GM13977 (cell line): ENCODE results near the gene MTCP1.

Experiments used
- DNase-seq: peaks from one replicate; pipeline ENCODE4 v3.0.0; 2012; ENCODE audit warnings: low spot score
- in situ Hi-C: fragments of 300-500 bp; cut with MboI; formaldehyde crosslinking; loops from one replicate; pipeline ENCODE4 v1.12.0; 2022; ENCODE audit warnings: low sequenced_read_pairs, low pct_unique_long_range_greater_than_20kb, mixed read lengths, inconsistent platforms; ENCODE audit not compliant: unreplicated experiment
- TF ChIP-seq, protein P1 (sequence below): IDR thresholded peaks from 2 replicates; pipeline ENCODE4 v1.5.1; 2012; ENCODE audit warnings: mild to moderate bottlenecking, control low read depth; ENCODE audit not compliant: insufficient read depth; ENCODE audit errors: extremely low read depth, missing control alignments

The MTCP1 gene

GRCh38 chrX:155055494-155055893, 15.4 kb downstream of the MTCP1 start:
- TF ChIP-seq, protein P1, sequence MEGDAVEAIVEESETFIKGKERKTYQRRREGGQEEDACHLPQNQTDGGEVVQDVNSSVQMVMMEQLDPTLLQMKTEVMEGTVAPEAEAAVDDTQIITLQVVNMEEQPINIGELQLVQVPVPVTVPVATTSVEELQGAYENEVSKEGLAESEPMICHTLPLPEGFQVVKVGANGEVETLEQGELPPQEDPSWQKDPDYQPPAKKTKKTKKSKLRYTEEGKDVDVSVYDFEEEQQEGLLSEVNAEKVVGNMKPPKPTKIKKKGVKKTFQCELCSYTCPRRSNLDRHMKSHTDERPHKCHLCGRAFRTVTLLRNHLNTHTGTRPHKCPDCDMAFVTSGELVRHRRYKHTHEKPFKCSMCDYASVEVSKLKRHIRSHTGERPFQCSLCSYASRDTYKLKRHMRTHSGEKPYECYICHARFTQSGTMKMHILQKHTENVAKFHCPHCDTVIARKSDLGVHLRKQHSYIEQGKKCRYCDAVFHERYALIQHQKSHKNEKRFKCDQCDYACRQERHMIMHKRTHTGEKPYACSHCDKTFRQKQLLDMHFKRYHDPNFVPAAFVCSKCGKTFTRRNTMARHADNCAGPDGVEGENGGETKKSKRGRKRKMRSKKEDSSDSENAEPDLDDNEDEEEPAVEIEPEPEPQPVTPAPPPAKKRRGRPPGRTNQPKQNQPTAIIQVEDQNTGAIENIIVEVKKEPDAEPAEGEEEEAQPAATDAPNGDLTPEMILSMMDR: no peak
- in situ Hi-C loops: no loop called here
- no peak for DNase-seq

GRCh38 chrX:155054255-155054654, 16.7 kb downstream of the MTCP1 start:
- TF ChIP-seq, protein P1: no peak
- no peak for DNase-seq
- in situ Hi-C loops: no loop called here

DNA sequence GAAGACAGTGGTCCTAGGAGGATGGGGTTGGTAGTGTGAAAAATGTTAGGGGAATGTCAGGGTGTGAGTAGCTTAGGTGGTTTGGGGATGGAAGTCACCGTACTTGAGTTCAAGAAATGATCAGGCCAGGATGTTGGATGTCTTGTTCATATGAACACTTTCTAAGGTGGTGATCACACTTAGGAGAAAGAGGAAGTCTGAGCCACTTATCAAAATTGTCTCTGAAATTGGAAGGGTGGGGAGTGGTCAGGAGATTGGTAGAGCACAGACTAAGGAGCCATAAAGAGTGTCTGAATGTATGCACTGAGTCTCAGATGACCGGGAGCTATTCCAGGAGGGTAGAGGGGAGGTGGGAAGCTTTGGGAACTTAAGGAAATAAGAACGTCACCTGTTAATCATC, 17.3 kb downstream of the MTCP1 start:
- TF ChIP-seq, protein P1: no peak
- DNase-seq: no peak
- in situ Hi-C loops: no loop called here

GRCh38 chrX:155052738-155053498, 18.0 kb downstream of the MTCP1 start:
- TF ChIP-seq, protein P1: no peak
- in situ Hi-C loops: no loop called here
- no peak for DNase-seq

GRCh38 chrX:155048977-155049619, 21.8 kb downstream of the MTCP1 start:
- TF ChIP-seq, protein P1: peak; percentile 63
- DNase-seq: no peak

GRCh38 chrX:155046811-155047528, 24.0 kb downstream of the MTCP1 start:
- DNase-seq: no peak
- TF ChIP-seq, protein P1: no peak
- in situ Hi-C loops: no loop called here

More at GRCh38 chrX:155048977-155049619, 21.8 kb downstream of the MTCP1 start:
- in situ Hi-C loops: no loop called here
